ENCODE measurements around the gene MCOLN2. TPM values are rescaled to one million over a fixed set of nuclear protein-coding genes. Genes with fewer than 3 reads are reported as not detected.

MCOLN2 gene
- total and polyA plus RNA-seq, 2 of the 4 experiments (the other 2 are of a cell fraction), result 0.43 to 0.54 TPM

GRCh38 chr1:84997667-84998600, 1.0 kb upstream of the MCOLN2 start (continued):
- TF ChIP-seq CTCF (conservative IDR thresholded peaks at IDR 0.05; ENCODE audit: low read depth, low read length), result no peak

Measured in IMR-90 (cell line).